Skin of body (tissue), 2 donors: ENCODE data around the gene NSUN4. TPM values are rescaled to one million over a fixed set of nuclear protein-coding genes. Genes with fewer than 3 reads are reported as not detected.
"Not testable (repeated sequence)": the region's sequence is repeated elsewhere in the genome, so short reads cannot be mapped to it uniquely, and the experiment has no call there.

ENCODE experiments used
- DNase-seq: peaks from one replicate; lab custom pipeline; 2025; lab: John Stamatoyannopoulos, UW
- total RNA-seq: library from RNA; depleted of rRNA; stranded (reverse); fragments of >200 nt; gene quantifications from one replicate; pipeline ENCODE4 v1.2.3, GENCODE V29; 2014

NSUN4 gene
- total RNA-seq, result 14.2 TPM

DNA sequence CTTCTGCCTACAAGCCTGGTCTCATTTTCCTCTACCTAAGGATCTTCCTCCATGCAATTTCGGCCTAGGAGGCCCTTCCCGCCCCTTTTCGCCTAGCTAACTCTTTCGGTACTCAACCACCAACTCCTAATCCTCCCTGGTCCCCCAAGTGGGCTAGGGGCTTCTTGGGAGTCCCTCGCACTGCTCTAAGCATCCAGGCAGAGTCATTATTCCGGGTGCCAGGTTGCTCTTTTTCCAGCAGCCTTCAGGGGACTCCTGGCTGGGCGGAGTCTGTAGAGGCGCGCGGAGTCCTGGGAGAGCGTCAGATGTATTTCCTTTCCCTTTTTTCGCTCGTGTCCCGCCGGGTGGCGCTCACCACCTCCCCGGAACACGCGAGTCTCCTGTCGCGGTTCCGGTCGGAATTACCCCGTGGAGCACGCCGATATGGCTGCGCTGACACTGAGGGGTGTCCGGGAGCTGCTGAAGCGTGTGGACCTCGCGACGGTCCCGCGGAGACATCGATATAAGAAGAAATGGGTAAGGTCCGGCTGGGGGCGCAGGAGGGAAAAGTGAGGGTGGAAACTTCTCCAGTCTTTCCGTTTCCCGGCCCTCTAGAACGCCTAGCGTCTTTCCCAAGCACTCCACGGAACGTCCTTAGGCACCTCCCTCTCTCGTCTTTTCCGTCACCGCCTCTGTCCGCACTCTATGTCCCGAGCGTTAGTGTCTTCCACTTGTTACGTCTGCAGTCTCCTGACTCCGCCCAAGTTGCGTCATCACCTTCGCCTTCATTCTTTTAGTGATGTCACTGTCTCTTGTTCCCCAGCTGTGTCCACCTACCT lies at the start of gene NSUN4:
NSUN4 (plus strand) TSS at position 404 of the 818 bp plus-strand sequence; CDS start at position 424, 20 bp downstream.
- DNase-seq, result peak; percentile 91

DNA sequence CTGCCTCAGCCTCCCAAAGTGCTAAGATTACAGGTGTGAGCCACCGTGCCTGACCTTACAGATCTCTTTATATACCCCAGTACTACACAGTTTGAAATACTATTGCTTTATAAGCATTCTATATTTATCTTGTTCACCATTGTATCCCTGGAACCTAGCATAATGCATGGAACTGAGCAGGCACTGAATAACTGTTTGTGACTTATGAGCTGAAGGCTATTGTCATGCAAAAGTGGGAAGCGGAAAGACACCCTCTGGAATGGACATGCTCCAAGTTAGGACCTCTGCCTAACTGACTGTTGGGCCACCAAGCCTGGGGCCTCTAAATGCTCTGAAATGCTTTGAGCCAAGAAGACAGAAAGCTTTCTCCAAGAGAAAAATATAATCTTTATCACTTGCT lies 45.3 kb upstream of the NSUN4 start:
- DNase-seq, result no peak

DNA sequence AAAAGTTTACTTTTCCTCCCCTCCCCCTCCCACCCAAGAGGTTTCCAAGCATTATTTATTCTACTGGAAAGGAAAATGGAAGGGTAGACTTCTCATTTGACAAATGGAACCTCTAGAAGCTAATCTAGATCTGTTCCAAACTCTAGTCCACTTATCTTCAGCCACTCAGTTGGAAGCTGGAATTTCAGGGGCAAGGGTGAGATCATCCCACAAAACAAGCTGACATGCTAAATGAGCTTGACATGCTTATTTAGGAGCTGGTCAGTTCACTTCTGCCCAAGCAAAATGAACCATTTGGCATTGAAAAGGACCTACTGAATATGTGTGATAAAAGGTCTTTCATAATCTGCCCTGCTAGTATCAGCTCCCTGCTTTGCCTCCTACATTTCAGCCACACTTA lies 42.2 kb upstream of the NSUN4 start:
- DNase-seq, result no peak

DNA sequence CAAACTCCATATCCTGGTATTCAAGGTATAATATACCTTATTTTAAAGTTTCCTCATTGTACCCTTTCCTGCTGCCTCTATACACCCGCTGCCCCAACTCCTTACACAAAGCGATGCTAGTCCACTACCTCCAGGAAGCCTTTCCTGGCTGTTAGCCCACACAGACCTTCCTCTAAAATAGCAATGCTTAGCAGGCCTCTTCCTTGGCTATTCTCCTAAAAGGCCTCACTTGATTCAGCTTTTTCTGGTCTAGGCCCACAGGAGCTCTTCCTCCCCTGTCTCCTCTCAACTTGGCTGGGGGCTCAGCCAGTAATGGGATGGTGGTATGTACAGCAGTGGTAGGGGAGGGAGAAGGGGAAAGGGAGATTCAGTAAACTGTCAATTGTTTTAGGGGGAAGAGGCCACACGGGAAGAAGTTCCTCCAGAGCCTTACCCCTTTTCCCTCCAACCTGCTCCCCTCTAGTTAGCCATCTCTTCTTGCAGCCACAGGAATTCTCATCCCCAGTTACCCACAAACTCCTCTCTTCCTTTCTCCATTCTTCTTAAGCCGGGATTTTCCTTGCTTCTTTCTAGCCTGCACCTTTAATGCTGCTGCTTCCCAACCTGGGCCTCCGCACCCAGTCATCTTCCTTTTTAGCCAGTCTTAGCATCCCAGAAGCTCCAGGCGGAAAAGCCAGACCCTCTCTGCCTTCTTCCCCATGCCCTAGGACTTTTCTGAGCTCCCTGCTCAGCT lies 39.8 kb upstream of the NSUN4 start:
- peak; percentile 19 for DNase-seq

DNA sequence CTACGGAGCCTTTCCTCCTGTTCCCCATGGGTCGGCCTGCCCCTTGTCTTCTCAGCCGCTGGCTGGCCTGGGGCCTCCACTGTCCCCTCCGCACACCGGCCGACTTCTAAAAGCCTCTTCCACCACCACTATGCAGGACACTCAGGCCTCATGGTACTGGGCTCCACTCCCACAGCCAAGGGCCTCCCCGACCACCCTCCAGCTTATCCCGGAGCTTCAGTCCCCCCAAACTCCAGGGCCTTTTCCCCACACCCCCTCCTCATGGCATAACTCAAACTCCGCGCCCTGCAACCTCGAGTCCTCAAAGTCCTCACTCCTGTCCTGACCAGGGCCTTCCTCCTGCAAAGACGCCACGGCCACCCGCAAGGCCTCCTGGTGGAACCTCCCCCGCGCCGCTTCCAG lies 39.2 kb upstream of the NSUN4 start:
- no peak for DNase-seq

DNA sequence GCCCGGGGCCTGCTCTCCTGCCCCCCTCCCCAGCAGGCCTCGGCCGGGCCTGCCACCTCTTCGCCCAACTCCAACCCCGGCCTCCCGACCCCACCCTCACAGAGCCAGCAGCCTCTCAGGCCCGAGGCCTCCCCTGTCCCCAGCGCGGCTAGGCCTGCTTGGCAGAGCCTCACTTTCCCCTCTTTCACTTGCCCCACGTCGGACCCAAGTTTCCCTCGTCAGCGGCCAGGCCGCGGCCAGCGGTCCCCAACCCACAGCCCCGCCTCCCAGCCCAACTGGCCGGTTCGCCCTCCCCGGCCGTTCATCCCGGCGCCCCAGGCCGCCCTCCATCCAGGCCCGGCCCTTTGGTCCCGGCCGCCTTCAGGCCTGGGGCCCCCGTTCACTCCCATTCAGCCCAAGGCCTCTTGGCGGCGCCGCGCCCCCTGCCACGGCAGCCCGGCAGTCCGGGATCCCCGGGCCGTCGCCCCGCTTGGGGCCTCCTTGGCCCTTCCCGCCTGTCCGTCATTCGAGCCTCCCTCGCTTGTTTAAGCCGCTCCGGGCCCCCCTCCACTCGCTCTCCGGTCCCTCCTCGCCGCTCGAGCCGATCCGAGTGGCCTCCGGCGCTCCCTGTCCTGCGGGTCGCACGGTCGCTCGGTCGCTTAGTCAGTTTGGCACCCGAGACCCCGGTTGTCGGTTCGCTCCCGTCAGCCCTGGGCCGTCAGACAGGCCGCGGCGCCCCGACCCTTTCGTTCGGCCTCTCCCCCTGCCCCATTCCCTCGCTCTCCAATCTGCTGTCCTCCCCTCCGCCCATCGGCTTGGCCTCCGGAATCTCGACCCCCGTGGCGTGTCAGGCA lies 38.6 kb upstream of the NSUN4 start:
- no peak for DNase-seq

DNA sequence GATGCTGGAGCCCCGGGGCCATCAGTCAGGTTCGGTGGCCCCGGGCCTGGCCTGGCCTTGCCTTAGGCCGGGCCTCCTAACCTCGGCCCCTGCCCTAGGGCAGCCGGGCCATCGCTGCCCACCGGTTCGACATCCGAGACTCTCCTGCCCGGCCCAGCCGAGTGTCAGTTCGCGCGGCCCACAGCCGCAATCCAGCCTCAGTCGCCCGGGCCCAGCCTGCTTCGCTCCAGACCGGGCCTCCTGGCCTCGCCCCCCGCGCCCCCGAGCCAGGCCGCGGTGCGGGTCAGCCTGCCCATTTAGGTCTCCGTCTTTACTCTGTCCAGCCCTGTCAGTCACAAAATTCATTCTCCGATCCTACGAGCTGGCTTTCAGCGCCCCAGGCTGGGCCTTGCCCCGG lies 38.0 kb upstream of the NSUN4 start:
- DNase-seq, result no peak

DNA sequence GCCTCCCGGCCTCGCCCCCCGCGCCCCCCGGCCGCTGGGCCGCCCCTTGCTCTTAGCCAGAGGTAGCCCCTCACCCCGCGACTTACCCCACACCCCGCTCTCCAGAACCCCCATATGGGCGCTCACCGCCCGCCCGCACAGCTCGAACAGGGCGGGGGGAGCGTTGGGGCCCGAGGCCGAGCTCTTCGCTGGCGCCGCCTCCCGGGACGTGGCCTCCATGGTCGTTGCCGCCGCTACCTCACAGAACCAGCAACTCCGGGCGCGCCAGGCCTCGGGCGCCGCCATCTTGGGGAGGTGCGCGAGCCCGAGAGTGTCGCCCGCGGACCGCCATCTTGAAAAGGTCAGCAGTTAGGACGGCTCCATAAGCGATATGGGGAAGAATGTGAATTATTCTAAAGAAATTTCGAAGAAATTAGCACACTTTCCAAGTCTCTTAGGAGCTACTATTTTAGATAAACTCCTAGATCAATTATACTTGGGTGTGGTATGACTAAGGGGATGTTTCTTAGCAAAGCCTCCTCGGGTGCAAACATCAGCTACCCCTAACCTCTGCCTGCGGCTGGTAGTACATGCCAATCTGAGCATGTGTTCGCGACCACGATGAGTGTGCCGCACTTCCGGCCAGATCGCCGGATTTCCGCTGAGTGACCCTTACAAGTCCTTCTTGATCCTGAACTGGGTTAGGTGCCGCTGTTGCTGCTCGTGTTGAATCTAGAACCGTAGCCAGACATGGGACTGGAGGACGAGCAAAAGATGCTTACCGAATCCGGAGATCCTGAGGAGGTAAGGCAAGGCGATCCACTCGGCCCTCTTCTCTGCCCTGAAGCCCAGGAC lies 37.4 kb upstream of the NSUN4 start, which contains the start of the genes LRRC41 and UQCRH:
LRRC41 (minus strand) TSS at position 579 of the 834 bp plus-strand sequence; CDS start at position 285, 294 bp downstream.
UQCRH (plus strand) TSS at position 661 of the 834 bp plus-strand sequence; CDS start at position 730, 69 bp downstream.
- peak; percentile 99 for DNase-seq

DNA sequence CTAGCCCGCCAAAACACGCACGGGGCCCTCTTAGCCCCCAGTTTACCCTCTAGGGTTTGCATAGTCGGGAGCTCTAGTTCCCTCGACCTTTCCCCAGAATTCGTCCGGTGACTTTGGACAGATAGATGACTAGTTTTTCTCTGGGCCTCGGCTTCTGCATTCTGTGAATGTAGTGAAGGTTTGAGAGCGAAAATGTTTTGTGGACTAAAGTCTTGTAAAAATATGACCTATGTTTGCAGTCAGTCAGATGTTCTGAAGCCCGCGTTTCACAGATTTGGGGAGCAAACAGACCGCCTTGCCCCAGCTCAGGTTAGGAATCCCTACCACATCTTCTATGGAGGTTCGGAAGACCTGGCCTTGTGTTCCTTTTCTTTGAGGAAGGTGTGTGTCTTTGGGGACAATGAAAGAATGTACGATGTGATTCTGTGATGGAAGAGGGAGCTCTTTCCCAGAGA lies 36.7 kb upstream of the NSUN4 start:
- DNase-seq, result no peak

DNA sequence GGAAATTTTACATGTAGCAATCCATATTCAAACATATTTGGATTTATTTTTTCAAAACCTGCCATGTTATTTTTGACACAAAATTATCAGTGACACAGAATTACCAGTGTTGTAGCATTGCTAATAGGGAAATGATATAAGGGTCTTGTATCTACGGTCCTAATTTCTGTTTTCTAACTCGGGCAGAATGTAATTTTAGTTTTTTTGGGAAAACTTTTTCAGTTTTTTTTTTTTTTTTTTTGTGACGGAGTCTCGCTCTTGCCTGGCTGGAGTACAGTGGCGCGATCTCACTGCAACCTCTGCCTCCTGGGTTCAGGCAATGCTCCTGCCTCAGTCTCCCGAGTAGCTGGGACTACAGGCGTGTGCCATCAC lies 34.5 kb upstream of the NSUN4 start:
- DNase-seq, result no peak

DNA sequence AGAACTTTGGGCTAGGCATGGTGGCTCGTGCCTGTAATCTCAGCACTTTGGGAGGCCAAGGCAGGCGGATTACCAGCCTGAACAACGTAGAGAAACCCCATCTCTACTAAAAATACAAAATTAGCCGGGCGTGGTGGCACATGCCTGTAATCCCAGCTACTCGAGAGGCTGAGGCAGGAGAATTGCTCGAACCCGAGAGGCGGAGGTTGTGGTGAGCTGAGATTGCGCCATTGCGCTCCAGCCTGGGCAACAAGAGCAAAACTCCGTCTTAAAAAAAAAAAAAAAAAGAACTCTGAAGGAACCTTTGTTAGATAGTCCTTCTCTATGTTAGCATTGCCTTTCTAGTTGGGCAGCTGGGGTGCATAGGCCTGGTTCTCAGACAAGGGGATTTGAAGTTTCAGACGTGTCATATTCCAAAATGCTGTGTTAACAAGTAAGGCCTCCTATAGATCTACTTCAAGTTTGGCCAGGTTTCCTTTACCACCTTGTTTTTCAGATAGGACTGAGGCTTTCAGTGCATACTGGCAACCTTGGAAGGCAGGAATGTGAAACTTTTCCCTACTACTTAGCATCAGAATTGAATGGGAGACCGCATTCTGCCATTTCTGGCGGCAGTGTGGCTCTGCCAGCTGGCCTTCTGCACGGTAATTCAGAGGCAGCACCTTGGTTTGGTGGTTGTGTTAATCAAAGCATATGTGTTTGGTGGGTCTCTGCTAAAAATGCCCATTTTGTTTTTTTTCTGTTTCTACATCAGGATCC lies 31.0 kb upstream of the NSUN4 start:
- no peak for DNase-seq

DNA sequence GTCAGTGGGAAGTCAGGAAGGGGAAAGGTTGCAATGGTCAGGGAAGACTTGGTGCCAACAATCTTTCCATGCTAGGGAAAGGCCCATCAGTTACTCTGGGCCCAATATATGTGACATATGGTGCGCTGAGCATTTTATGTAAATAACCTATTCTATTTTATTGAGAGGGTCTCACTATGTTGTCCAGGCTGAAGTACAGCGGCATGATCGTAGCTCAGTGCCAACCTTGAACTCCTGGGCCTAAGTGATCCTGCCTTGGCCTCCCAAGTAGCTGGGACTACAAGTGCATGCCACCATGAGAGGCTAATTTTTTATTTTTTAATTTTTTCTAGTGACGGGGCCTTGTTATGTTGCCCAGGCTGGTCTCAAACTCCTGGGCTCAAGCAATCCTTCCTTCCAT lies 30.3 kb upstream of the NSUN4 start:
- no peak for DNase-seq

DNA sequence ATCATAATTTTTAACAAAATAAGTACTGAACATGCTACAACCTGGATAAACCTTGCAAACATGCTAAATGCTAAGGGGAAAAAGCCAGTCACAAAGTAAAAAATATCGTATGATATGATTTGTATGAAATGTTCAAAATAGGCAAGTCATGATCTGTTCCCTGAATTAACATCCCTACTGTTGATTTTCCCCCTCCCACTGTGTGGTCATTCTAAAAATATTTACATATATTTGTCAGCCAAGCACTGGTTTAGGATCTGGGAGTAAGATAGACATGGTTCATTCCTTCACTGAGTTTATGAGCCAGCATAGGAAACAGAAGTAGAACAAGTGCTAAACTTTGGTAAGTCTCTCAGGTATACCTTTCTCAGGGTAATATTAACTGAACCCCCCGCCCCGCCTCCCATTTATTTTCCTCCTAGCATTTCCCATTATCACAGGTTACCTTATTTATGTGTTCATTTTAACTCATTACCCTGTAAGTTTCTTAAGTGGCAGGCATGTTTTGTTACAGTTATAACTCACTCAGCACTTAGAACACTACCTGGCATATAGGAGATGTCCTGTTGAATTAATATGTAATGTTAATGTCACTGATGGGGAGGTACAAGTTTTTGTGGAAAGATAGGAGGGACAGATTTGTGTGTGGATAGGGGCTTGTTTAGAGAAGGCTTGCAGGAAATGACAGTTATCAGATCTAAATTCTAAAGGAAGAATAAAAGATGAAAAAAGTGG lies 24.8 kb upstream of the NSUN4 start:
- DNase-seq, result no peak

DNA sequence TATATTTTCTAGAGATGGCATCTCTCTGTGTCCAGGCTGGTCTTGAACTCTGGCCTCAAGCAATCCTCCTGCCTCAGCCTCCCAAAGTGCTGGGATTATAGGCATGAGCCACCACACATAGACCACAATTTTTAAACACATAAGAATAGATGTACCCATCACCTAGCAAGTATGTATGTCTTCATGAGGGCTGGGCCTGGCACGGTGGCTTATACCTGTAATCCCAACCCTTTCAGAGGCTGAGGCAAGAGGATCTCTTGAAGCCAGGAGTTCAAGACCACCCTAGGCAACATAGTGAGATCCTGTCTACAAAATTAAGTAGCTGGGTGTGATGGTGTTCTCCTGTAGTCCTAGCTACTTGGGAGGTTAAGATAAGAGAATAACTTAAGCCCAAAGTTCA lies 23.3 kb upstream of the NSUN4 start:
- DNase-seq, result no peak

DNA sequence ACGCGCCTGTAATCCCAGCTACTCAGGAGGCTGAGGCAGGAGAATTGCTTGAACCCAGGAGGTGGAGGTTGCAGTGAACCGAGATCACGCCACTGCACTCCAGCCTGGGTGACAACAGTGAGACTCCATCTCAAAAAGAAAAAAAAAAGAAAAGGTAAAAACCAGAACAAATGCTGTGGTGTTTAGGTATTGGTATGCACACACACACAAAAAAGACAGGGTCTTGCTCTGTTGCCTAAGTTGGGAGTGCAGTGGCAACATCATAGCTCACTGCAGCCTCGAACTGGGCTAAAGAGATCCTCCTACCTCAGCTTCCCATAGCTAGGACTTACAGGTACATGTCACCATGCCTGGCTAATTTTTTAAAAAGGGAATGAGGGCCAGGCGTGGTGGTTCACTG lies 21.3 kb upstream of the NSUN4 start:
- DNase-seq, result not testable (repeated sequence)

DNA sequence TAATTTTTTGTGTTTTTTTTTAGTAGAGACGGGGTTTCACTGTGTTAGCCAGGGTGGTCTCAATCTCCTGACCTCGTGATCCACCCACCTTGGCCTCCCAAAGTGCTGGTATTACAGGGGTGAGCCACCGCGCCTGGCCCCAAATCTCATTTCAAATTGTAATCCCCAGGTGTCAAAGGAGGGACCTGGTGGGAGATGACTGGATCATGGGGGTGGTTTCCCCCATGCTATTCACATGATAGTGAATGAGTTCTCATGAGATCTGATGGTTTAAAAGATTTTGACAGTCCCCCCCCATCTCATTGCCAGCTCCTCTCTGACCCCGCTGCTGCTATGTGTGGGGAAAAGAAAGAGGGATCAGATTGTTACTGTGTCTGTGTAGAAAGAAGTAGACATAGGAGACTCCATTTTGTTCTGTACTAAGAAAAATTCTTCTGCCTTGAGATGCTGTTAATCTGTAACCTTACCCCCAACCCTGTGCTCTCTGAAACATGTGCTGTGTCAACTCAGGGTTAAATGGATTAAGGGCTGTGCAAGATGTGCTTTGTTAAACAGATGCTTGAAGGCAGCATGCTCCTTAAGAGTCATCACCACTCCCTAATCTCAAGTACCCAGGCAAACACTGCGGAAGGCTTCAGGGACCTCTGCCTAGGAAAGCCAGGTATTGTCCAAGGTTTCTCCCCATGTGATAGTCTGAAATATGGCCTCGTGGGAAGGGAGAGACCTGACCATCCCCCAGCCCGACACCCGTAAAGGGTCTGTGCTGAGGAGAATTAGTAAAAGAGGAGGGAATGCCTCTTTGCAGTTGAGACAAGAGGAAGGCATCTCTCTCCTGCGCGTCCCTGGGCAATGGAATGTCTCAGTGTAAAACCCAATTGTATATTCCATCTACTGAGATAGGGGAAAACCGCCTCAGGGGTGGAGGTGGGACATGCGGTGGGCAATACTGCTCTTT lies 20.4 kb upstream of the NSUN4 start:
- not testable (repeated sequence) for DNase-seq

DNA sequence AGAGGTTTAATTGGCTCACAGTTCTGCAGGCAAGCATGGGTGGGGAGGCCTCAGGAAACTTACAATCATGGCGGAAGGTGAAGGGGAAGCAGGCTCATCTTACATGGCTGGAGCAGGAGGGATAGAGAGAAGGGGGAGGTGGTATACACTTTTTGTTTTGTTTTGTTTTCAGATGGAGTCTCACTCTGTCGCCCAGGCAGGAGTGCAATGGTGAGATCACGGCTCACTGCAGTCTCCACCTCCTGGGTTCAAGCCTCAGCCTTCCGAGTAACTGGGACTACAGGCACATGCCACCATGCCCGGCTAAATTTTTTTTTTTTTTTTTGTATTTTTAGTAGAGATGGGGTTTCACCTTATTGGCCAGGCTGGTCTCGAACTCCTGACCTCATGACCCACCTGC lies 18.4 kb upstream of the NSUN4 start:
- DNase-seq, result not testable (repeated sequence)
